GM20000 (cell line): ENCODE measurements around the gene AQP12A.

Experiments used
- DNase-seq: peaks from one replicate; pipeline ENCODE4 v3.0.0; 2012; ENCODE audit warnings: low spot score
- TF ChIP-seq, protein P1 (sequence below): IDR thresholded peaks from 2 replicates; pipeline ENCODE4 v1.5.1; 2012; ENCODE audit warnings: mild to moderate bottlenecking, control low read depth; ENCODE audit errors: extremely low read depth, missing control alignments

Gene AQP12A

DNA sequence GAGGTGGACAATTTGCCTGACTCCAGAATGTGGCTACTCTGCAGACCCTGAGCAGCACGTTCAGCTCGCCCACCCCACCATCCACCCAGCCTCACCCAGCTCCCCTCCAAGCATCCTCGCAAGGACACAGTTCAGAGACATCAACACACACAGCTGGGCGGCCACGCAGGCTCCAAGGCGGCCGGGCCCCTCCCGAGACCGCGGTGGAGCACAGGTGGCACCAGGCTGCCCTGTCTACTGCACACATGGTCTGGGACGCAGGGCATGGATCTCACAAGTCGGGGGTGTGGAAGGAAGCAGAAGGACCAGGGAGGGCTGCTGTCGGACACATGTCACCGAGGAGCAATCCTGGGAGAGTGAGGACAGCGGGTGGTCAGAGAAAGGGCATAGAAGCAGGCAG is 36.2 kb downstream of the AQP12A start:
- TF ChIP-seq, protein P1, sequence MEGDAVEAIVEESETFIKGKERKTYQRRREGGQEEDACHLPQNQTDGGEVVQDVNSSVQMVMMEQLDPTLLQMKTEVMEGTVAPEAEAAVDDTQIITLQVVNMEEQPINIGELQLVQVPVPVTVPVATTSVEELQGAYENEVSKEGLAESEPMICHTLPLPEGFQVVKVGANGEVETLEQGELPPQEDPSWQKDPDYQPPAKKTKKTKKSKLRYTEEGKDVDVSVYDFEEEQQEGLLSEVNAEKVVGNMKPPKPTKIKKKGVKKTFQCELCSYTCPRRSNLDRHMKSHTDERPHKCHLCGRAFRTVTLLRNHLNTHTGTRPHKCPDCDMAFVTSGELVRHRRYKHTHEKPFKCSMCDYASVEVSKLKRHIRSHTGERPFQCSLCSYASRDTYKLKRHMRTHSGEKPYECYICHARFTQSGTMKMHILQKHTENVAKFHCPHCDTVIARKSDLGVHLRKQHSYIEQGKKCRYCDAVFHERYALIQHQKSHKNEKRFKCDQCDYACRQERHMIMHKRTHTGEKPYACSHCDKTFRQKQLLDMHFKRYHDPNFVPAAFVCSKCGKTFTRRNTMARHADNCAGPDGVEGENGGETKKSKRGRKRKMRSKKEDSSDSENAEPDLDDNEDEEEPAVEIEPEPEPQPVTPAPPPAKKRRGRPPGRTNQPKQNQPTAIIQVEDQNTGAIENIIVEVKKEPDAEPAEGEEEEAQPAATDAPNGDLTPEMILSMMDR, result no peak
- DNase-seq, result no peak

DNA sequence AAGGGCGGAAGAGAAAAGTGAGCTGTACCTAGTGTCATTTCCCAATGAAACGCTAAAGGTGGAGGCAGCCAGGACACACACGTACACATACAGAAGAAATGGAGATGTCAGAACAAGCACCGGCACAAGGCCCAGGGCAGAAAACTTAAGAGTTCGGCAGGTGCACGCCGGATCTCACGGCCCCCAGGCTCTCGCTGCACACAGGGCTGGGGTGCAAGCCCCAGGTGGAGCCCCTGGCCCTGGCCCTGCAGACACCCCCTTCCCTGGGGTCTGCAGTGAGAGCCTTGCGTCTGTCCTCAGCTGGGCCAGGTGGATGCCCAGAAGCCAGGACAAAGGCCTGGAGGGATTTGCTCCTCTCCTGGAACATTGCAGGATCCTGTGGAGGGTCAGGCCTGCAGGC is 36.7 kb downstream of the AQP12A start:
- TF ChIP-seq, protein P1, result no peak
- no peak for DNase-seq

DNA sequence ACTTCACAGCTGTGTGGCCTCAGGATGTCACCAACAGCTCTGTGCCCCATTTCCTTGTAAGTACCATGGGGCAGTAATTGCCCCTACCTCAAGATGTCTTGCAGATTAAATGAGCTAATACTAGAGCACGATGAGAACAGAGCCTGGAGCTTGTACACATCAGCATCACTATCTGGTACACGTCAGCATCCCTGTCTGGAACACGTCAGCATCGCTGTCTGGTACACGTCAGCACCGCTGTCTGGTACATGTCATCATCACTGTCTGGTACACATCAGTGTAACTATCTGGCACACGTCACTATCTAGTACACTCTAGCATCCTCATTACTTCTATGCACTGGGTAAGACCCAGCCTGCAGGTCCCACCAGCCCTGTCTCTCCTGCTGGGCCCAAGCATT is 37.2 kb downstream of the AQP12A start:
- no peak for DNase-seq

DNA sequence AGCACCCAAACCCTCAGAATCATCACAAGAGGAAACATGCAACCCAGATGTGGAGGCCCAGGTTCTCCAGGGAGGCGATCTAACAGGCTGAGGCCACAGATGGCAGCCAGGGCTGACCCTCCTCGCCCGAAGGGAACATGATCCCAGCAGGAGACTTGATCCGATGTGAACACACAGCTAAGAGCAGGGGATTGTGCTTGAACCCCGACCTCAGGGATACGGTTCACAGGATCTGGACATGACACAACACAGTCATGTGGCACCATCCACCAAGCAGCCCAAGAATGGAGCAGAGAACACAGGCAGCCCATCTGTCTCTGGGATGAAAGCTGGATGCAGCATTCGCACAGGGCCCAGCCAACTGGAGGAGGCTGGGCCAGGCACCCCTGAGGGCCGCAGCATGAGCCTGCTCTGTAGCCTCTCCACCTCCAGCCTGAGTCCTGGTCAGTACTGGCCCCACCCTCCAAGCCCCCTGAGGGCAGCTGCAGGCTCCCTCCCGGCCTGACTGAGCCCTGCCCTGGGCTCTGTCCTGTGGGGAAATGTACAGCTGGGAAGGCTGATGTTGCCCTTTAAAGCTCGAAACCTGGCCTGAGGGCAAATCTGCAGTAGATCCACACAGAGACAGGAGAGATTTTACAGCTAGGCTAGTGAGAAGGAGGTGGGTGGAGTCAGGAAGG is 39.0 kb downstream of the AQP12A start:
- TF ChIP-seq, protein P1, result no peak
- no peak for DNase-seq

More for the DNA sequence above, 37.2 kb downstream of the AQP12A start:
- TF ChIP-seq, protein P1, result no peak

DNA sequence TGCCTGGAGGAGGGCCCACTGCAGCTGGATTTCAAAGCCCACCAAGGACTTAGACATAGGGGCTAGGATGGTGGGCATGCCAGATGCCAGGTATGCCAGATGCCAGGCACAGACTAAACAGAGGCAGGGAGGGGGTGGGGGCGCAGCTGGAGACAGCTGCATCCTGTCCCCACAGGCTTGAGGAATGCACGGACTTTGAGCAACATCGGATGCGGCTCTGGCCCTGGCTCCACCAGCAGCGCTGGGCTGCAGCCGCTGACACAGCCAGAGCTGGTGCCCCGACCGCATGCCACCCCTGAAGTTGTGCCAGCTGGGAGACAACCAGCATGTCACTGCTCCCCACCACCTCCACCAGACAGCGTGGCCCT is 39.5 kb downstream of the AQP12A start:
- TF ChIP-seq, protein P1, result no peak
- DNase-seq, result no peak

DNA sequence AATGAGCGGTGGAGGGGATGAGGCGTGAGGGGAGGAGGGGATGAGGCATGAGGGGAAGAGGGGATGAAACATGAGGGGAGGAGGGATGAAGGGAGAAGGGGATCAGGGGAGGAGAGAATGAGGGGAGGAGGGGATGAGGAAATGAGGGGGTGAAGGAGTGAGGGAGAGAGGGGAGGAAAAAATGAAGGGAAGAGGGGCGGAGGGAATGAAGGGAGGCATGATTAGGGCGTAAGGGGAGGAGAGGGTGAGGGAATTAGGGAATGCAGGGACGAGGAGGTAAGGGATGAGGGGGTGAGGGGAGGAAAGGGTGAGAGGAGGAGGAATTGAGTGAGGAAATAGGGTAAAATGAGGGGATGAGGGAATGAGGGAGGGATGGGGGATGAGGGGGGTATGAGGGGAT is 40.5 kb downstream of the AQP12A start:
- TF ChIP-seq, protein P1, result no peak
- no peak for DNase-seq

DNA sequence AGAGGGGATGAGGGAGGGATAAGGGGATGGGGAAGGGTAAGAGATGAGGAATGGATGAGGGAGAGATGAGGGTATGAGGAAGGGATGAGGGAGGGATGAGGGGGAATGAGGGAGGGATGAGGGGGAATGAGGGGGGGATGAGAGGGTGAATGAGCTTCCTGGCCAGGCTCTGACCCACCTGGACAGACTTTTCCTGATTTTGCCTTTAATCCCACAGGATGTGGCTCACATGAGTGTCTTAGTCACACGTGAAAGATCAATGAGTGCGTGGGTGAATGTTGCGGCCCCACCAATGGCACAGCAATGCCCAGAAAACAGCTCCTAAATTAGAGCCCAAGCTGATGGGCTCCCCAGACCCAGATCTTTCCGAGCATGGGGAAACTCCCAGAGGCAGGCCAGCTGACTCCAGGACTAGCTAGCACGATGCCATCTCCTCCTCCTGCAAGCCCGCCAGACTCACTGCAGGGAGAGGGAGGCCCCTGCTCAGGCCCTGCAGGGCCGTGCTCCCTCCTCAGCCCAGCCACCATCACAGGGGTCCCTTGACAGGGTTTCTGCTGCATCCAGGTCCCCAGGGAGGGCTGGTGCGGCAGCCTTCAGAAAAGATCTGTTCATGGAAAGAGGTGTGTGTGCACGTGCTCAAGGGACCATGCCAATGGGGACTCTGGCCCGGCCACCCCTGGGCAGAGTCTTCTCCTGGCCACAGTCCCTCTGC is 41.4 kb downstream of the AQP12A start:
- DNase-seq, result no peak
- TF ChIP-seq, protein P1, result no peak
